ENCODE data around the gene STX18.

DNA sequence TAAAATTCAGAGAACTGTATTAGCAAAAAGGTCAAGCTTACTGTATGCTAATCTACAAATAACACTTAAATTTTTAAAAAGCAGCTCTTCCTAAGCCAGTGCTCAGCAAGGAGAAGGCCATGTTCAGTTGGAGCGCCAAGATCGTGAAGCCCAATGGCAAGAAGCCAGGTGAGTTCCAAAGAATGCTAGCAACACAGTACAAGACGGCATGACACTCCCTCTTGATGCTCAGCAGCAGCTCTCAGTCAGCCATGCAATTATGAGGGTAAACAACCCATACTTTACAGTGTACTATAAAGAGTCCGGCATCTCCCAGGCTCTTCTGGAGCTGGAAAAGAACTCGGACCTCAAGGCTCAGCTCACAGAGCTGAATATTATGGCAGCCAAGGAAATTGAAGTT, 34.9 kb downstream of the STX18 start:
- TF ChIP-seq CTCF (IDR thresholded peaks at IDR 0.05 in 2 of 3, conservative IDR thresholded peaks at IDR 0.05 in 1 of 3; ENCODE audit: borderline replicate concordance in 1 of 3, insufficient read depth in 1 of 3, low read depth in 2 of 3, low read length in 2 of 3) (no peak), POLR2AphosphoS5 (IDR thresholded peaks at IDR 0.05; ENCODE audit: low read depth, low read length) (no peak), ZNF274 (IDR thresholded peaks at IDR 0.05; ENCODE audit: low read depth, low read length) (no peak), CBX3 (IDR thresholded peaks at IDR 0.05; ENCODE audit: low read depth) (no peak), CEBPB (IDR thresholded peaks at IDR 0.05; ENCODE audit: low read depth) (no peak), SIN3A (IDR thresholded peaks at IDR 0.05; ENCODE audit: low read depth) (no peak), RAD21 (IDR thresholded peaks at IDR 0.05; ENCODE audit: low read depth) (no peak), ZBTB33 (IDR thresholded peaks at IDR 0.05; ENCODE audit: extremely low read depth, insufficient replicate concordance, low read length) (no peak), ELF1 (IDR thresholded peaks at IDR 0.05; ENCODE audit: borderline replicate concordance, low read depth) (no peak), POLR2A (IDR thresholded peaks at IDR 0.05; ENCODE audit: borderline replicate concordance, extremely low read depth, insufficient read depth, insufficient read length) (no peak), SP1 (IDR thresholded peaks at IDR 0.05; ENCODE audit: low read depth) (no peak), ZFX (IDR thresholded peaks at IDR 0.05) (no peak)
- TF ChIP-seq, protein P1, sequence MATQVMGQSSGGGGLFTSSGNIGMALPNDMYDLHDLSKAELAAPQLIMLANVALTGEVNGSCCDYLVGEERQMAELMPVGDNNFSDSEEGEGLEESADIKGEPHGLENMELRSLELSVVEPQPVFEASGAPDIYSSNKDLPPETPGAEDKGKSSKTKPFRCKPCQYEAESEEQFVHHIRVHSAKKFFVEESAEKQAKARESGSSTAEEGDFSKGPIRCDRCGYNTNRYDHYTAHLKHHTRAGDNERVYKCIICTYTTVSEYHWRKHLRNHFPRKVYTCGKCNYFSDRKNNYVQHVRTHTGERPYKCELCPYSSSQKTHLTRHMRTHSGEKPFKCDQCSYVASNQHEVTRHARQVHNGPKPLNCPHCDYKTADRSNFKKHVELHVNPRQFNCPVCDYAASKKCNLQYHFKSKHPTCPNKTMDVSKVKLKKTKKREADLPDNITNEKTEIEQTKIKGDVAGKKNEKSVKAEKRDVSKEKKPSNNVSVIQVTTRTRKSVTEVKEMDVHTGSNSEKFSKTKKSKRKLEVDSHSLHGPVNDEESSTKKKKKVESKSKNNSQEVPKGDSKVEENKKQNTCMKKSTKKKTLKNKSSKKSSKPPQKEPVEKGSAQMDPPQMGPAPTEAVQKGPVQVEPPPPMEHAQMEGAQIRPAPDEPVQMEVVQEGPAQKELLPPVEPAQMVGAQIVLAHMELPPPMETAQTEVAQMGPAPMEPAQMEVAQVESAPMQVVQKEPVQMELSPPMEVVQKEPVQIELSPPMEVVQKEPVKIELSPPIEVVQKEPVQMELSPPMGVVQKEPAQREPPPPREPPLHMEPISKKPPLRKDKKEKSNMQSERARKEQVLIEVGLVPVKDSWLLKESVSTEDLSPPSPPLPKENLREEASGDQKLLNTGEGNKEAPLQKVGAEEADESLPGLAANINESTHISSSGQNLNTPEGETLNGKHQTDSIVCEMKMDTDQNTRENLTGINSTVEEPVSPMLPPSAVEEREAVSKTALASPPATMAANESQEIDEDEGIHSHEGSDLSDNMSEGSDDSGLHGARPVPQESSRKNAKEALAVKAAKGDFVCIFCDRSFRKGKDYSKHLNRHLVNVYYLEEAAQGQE (IDR thresholded peaks at IDR 0.05; ENCODE audit: low read depth), result no peak
